Measurements from ENCODE around the gene CTU2. TPM values are rescaled to one million over a fixed set of nuclear protein-coding genes. Genes with fewer than 3 reads are reported as not detected.

Gene CTU2
- total RNA-seq, 1 donor from 2014 or later = 20.6 TPM

DNA sequence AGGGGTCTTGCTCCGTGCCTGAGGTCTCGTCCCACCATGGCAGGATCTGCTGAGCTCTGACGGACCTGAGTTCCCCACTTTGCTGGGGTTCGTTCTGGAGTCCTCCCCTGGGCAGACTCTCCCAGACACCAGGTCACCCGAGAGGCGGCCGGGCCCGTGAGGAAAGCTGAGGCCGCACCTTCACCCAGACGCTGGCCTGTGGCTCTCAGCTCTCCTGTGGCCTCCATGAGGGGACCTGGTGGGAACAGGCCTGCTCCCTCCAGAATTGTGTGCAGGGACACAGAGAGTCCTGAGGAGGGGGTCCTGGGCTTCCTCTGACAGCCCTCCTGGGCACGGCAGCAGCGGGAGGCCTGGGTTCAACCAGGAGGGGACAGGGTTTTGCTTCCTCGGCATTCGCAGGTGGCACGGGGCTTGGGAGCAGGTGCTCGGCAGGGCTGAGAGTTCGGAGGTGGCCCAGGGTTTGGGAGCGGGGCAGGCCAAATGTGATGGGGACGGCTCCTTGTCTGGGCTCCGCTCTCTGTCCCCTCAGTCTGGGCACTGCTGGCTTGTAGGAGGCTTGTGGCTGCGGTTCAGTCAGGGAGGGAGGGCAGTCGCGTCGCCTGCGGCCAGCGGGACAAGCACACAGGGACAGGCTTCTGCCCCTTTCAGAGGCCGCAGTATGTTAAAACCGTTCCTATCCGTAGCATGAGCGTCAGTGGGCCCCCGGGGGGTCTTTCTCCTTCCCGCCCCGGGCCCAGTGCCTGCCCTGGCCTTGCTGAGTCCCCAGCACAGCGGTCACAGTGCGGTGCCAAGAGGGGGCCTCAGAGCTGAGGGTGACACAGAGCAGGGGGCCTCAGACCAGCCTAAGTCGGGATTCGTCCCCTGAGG is 11.8 kb upstream of the CTU2 start:
- DNase-seq (ENCODE audit: low spot score) = no peak
- ATAC-seq = no peak
- intact Hi-C loops (cut with DNase I) = no loop called here

DNA sequence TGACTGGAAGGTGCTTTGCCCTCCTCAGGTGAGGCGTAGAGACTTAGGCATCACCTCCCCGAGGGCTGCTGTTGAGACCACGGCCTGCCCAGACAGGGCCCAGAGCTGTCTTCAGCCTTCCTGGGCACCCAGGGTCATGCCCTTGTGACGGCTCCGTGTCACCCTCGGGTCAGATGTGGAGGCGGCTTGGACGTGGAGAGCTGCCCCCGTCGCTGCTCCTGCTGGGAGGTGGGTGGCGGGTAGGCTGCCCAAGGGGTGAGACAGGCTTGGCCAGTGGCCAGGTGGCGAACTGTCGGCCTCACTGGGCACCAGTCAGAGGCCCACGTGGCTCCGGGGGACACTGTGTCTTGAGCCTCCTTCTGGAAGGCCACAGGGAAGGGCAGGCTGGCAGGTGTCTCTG is 11.1 kb upstream of the CTU2 start:
- no peak for ATAC-seq
- no peak for DNase-seq (ENCODE audit: low spot score)
- intact Hi-C loops (cut with DNase I) = no loop called here

DNA sequence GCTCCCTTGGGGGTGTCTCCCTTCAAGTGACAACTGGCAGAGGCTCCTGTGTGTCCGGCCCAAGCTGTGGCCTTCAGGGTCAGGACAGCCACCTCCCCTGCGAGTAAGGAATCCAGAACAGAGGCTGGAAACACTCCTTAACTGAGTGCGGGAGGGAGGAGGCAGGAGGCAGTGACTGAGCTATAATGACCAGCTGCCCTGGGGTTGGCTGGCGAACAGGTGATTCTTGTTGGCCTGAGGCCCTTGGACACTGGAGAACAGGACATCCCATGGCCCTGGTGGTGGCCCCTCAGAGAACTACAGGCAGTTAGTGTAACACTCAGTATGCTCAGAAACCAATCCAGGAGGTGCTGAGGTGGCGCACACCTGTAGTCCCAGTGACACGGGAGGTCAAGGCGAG is 10.6 kb upstream of the CTU2 start:
- intact Hi-C loops (cut with DNase I) = no loop called here
- DNase-seq (ENCODE audit: low spot score) (no peak), ATAC-seq (no peak)

DNA sequence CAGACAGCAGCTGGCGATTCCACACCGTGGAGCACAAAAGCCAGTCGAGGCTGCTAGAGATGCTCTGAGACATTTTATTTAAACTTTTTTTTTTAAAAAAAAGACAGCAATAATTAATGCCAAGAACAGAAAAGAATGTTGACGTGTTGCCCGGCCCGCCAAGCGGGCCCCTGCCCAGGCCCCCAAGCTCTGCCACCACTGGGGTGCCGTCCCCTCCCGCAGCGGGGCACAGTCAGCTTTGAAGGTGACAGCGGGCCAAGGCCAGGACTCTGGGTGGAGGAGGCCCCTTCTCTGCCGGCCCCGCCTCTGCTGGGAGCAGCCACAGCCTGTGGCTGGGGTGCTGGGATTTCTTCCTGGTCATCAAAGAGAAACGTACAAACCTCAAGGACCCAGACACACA is 9.9 kb upstream of the CTU2 start:
- intact Hi-C loops (cut with DNase I) = no loop called here
- DNase-seq (ENCODE audit: low spot score) (no peak), ATAC-seq (no peak)

DNA sequence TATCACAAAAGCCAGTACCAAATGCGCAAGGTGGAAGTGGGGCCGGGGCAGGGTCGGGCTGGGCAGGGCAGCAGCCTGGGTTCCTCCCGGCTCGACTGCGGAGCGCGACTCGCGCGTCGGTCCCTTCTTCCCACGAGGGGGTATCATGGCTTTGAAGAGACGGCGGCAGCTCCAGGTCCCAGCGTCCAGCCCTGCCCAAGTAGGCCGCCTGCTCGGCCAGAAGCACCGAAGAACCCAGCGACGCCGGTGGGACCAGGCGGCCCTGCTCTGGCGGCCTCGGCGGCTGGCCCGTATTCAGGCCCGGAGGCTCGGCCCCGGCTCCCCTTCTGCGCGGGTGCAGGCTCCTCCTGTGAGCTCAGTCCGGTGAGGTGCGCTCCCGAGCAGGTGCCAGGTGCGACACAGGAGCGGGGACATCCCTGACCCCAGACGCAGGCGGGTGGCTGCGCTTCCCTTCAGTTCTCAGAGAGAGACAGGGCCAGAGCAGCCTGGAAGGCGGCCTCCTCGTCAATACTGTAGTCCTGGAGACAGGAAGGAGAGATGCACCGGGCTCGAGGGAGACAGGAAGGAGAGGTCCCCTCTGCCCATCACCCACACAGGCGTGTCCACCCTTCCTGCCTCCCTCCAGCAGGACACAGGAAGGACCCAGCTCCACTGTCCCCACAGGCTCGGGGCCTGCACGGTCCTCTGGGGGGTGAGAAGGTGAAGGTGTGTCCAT is 9.0 kb upstream of the CTU2 start:
- ATAC-seq (no peak), DNase-seq (ENCODE audit: low spot score) (no peak)
- intact Hi-C loops (cut with DNase I) = no loop called here

DNA sequence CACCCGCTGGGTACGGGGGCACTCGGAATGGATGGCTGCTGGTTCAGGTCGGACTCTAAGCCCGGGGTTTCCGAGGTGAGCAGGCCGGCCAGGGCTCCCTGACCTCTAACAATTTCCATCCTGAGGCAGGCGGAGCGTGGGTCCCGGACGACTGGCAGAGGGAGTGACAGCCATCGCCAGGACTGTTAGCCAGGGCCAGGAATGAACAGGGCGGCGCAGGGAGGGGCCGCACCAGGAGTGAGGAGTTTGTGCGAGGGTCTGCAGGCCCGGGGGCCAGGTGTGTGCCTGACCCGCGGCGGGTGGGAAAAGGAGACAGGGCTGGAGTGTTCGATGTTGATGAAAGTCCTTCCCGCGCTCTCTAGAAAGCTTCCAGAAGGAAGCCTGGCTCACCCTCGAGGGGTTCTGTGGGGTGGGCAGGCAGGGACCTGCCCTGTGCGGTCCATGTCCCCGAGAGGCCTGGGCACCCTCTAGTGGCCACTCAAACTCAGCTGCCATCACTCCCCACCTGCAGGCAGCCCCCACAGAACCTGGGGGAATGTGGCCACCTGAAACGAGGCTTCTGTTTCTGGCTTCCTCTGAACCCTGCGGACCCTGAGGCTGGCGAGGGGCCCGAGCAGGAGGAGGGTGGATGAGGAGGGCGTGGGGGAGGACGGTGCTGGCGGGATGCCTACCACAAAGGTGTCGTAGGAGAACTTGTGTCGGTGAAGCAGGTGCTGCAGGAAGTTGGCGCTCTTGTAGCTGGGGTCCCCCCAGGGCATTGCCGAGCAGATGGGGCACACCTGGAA is 8.3 kb upstream of the CTU2 start:
- ATAC-seq (no peak), DNase-seq (ENCODE audit: low spot score) (no peak)
- intact Hi-C loops (cut with DNase I) = no loop called here

DNA sequence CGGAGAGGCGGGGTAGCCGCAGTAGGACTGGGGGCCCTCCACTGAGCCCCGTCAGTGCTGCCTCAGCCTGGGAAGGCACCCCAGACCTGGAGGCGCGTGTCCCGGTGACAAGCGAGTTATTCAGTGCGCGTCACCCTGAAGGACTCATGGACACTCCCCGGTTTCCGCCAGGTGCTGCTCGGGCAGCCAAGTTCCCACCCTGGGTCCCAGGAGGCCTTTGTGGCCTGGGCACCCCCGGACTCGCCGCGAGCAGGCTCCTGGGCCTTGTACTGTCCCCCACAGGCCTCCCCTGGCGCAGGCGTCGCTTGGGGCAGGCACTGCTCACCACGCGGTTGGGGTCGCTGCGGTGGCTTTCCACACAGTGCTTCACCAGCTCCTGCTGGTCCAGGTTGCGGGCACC is 7.7 kb upstream of the CTU2 start:
- intact Hi-C loops (cut with DNase I) = no loop called here
- DNase-seq (ENCODE audit: low spot score) (no peak), ATAC-seq (no peak)

DNA sequence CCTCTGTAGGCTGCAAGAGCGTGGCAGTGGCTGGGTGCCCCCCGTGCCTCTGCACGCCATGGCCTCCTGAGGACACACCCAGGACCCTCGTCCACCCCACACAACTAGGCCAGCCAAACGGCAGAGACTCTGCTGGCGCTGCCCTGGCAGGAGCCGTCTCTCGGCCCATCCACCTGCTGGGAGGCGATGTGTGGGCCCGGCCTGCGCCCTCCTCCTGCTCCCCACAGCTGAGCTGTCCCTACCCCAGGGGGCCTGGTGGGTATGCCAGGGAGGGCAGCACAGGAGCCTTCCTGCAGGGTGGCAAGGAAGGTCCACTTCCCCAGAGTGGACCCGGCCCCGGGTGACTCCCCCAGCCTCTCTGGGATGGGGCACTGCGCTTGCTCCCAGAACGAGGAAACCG is 7.1 kb upstream of the CTU2 start:
- intact Hi-C loops (cut with DNase I) = no loop called here
- DNase-seq (ENCODE audit: low spot score) (no peak), ATAC-seq (no peak)

DNA sequence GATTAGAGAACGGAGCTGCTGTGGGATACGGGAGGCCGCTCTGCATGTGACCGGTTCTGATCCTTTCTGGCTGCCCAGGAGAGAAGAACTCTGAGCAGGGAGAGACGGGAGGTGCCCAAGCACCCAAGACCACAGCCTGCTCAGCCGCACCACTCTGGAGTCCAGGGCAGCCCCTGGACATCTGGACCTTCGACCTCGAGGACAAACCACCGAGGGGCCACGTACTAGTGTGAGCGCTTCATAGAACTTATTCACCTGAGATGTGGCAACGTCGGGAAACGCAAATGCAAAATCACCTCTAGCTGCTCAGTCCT is 6.0 kb upstream of the CTU2 start:
- DNase-seq (ENCODE audit: low spot score) = no peak
- no peak for ATAC-seq
- intact Hi-C loops (cut with DNase I) = no loop called here

DNA sequence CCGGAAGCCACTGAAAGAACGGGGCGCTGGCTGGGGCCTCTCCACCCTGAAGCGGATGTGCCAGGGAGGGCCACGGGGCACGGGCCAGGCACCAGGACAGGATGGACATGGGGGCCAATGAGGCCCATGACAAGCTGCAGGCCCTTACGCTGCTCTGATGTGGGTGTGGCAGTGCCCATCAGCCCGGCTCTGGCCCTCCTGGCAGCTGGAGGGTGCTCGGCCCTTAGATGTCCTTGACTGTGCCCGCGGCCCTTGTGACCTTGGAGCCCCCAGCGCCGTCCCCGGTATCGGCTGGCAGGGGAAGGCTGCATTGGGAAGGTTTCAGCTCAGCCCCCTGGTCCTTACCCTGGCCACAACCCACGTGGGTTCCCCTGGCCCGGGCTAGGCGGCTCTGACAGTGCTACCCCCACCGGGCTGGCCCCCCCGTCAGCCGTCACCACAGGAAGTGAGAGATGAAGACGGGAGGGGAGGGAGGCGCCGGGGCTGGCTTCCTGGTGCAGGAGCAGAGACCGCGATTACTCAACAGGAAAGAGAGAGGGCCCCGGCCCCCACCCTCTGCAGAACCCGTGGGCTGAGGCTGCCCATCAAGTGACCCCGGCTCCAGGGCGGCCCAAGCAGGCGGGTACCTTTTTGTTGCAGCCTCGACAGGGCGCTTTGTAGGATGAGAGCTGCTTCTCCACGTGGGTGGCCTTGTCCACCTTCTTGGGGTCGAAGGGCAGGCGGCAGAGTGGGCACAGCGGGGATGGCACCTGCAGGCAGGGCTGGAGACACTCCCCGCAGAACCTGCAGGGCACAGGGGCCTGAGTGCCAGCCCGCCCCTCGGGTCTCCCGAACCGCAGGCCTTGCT is 5.4 kb upstream of the CTU2 start:
- DNase-seq (ENCODE audit: low spot score) (peak; percentile 90), ATAC-seq (peak; percentile 75)
- intact Hi-C loops (cut with DNase I) = no loop called here

DNA sequence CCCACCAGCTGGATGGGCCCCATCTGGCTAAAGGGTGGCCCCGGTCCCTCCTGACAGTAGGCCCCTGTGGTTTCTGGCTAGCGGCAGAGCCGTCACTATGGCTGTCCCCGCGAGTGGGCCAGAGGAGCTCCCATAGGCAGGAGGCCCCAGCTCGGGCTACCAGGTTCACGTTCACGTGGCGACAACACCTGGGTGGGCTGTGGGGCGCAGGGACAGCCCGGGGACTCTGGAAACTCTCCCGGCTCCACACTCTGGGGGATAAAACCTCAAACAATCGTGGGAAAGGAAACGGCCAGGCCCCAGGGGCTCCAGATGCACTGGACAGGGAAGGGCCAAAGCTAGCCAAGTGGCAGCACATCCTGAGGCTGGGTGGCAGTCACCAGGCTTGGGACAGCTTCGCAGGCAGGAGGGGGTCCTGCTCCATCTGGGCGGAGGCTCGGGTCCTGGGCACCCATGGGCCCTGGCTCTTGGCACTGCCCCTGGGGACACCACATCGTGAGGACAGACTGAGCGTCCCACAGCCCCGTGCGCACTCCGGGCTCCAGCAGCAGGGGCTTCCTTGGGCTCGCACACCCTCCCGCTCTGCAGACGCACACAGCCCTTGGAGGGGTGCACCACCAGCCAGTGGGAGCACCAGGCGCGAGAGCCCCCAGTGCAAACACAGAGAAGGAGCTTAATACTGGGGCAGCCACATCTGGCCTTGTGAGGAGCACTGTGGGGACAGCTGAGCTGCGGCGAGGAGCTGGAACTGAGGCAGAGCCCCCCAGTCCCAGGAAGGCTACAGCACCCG is 4.5 kb upstream of the CTU2 start:
- intact Hi-C loops (cut with DNase I) = no loop called here
- DNase-seq (ENCODE audit: low spot score) (no peak), ATAC-seq (no peak)

DNA sequence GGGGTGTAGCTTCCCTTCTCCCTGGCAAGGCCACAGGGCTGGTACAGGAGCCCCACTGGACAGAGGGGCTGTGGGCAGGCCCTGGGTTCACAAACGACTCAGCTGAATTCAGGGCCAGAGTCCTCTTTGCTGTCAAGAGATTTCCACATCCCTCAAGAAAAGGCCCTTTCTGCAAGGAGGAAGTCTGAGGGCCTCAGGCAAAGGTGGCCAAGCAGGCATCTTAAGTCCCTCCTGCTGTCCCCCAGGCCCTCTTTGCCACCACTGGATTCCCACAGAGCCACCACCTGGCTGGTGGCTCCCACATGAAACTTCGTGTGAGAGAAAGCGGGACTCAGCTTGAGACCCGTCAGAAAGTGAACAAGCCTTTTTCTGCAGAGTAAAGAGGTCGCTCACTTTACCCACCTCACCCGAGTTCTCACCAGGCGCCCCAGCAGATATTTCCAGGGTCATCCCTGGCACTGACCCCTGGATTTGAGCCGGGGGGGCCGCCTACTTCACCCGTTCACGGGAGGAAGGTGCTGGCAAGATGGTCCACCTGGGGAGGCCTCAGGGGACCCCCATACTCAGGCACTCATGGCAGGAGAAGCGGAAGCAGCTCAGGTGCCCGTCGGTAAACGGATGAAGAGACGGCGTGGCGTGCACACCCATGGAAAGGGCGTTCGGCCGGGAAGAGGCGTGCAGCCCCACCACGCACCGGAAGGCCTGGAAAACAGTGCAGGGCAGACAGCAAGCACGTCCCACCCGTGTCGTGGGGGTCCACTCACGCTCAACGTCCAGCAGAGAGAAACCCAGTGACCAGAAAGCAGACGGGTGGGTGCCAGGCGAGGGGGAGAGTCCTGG is 3.7 kb upstream of the CTU2 start:
- DNase-seq (ENCODE audit: low spot score) = no peak
- ATAC-seq = no peak
- intact Hi-C loops (cut with DNase I) = no loop called here

DNA sequence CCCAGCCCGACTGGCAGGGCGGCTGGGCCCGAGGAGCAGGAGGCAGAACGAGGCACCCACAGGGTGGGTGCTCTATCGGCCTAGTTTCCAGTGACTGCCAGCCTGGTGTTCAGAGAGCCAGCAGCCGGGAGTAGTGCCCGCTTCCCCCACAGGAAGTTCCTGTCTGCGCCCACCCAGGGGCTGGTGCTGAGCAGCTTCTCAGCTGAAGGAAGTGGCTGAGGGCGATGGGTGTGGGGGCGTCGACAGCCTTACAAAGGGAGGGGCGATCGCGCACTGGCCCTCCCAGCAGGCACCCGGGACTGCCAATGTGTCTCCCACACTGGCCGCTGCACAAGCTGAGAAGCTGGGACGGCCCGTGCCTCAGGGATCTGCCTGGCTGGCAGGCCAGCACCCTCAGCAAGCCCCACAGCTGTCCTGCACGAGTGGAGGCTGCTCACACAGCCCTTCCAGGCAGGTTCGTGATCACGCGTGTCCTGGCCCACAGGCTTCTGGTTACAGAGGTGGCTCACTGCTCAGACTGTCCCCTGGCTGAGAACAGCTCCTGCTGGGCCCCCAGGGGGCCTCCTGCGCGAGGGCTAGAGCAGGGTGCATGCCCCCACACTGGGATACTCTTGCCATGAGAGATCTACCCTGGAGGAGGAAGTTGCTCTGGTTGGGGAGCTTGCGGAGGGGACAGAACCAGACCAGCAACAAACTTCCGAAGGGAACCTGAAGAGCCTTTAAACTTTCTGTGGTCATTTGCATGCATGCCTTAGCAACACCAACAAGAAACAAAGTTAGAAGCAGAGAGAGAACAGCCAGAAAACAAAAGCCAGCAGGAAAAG is 2.6 kb upstream of the CTU2 start:
- no peak for DNase-seq (ENCODE audit: low spot score)
- intact Hi-C loops (cut with DNase I) = no loop called here
- peak; percentile 25 for ATAC-seq

DNA sequence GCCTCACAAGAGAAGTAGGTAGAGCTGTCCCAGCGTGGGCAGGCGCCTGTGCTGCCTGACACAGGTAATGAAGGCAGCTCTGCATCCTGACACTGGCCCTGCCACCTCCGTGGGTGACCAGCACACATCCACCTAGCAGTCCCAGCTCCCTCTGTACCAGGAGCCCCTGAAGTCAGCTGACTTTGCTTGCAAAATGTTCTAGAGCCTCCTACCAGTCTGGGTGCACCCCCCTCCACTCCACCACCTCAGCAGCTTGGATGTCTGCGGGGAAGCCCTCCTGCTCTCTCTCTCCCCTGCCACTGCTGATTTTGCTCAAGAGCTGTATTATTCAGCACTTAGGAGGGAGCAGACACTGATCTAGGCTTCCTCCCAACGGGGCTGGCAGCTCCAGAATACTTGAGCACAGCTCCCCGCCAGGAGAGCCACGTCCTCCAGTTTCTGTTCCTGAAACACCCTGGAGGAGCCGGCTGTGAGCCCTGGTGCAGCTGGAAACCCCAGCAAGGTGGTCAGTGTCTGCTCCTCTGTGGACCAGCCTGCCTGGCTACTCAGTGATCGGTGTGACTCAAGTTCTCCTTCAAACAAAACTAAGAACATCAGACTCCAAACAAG is 1.1 kb upstream of the CTU2 start:
- intact Hi-C loops (cut with DNase I) = no loop called here
- no peak for ATAC-seq
- DNase-seq (ENCODE audit: low spot score) = no peak

DNA sequence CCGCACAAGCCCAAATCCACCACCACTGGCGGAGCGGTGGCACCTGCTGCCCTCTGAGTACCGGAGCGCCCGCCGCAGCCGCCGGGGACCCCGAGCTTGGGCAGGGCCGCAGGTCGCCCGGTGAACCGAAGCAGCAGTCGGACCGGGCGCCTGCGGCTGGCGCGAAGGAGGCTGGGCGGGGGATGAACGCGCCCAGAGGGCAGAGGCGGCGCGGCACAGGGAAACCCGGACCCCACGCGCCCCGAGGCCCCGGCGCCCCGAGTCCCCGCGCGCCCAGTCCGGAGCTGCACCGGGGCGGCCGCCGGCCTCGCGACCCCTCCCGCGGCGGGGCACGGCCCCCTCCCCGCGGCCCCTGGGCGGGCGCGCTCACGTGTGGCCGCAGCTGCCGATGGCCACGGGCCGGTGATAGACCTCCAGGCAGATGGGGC is 488 bp upstream of the CTU2 start:
- DNase-seq (ENCODE audit: low spot score) (no peak), ATAC-seq (no peak)

More for the DNA sequence above, 488 bp upstream of the CTU2 start:
- intact Hi-C loops (cut with DNase I) = no loop called here

Data from sciatic nerve (tissue), 2 donors.